ENCODE measurements around the gene C1orf35.

- TF ChIP-seq CTCF (IDR thresholded peaks at IDR 0.05) (no peak), POLR2A (IDR thresholded peaks at IDR 0.05) (no peak)
These were observed 41.6 kb downstream of the C1orf35 start for GRCh38 chr1:228061411-228062084.
